ENCODE results near the gene CDH18. TPM values are rescaled to one million over a fixed set of nuclear protein-coding genes. Genes with fewer than 3 reads are reported as not detected.
"Not testable (repeated sequence)": the region's sequence is repeated elsewhere in the genome, so short reads cannot be mapped to it uniquely, and the experiment has no call there.

CDH18 gene
- total and polyA plus RNA-seq, 2 donors (not counting 1 experiment from before 2014, with no cell fraction given) = 0.16 to 0.33 TPM

GRCh38 chr5:19790829-19791466 is 197.1 kb downstream of the CDH18 start:
- Histone ChIP-seq H2AFZ (ENCODE audit: low read length) (no peak overlapping the region), H3K79me2 (ENCODE audit: control insufficient read depth, insufficient read depth, low read length) (no peaks in the 10 kb centered on the region), H4K20me1 (ENCODE audit: control insufficient read depth, extremely low read depth, insufficient read depth, low read length) (no peaks in the 10 kb centered on the region)

GRCh38 chr5:19782566-19782965 is 205.4 kb downstream of the CDH18 start:
- Histone ChIP-seq H3K27me3 (ENCODE audit: control insufficient read depth, insufficient read depth, low read length) (no peaks in the 10 kb centered on the region), H3K36me3 (ENCODE audit: control insufficient read depth, insufficient read depth, low read length) (no peaks in the 10 kb centered on the region), H3K79me2 (ENCODE audit: control insufficient read depth, insufficient read depth, low read length) (no peaks in the 10 kb centered on the region), H3K4me1 (ENCODE audit: control insufficient read depth, extremely low read depth, insufficient read depth, low read length) (no peaks in the 10 kb centered on the region), H3K4me3 (replicated peaks in 1 of 4; ENCODE audit: control extremely low read depth in 1 of 4, insufficient read depth in 1 of 4, low read depth in 3 of 4, low read length in 4 of 4) (no peak overlapping the region), H4K20me1 (ENCODE audit: control insufficient read depth, extremely low read depth, insufficient read depth, low read length) (no peaks in the 10 kb centered on the region), H3K9ac (ENCODE audit: insufficient read depth, low read length) (no peak overlapping the region), H2AFZ (ENCODE audit: low read length) (no peak overlapping the region), H3K4me2 (ENCODE audit: extremely low read depth, insufficient read depth, low read length) (no peak overlapping the region), H3K27ac (ENCODE audit: insufficient read depth, low read length) (no peak overlapping the region), H3K9me3 (ENCODE audit: control insufficient read depth, insufficient read depth, low read depth, low read length) (no peaks in the 10 kb centered on the region)
- no peak for TF ChIP-seq CTCF (conservative IDR thresholded peaks at IDR 0.05 in 1 of 2, IDR thresholded peaks at IDR 0.05 in 1 of 2; ENCODE audit: low read depth in 1 of 2, low read length in 2 of 2)
- TF ChIP-seq EZH2 (IDR thresholded peaks at IDR 0.05; ENCODE audit: low read length, missing control alignments) = no peak
- DNase-seq (ENCODE audit: low read depth in 2 of 2) = no peak

More at GRCh38 chr5:19790829-19791466, 197.1 kb downstream of the CDH18 start:
- H3K27ac ChIP-seq (ENCODE audit: insufficient read depth, low read length) = no peak overlapping the region
- no peaks in the 10 kb centered on the region for H3K4me1 ChIP-seq (ENCODE audit: control insufficient read depth, extremely low read depth, insufficient read depth, low read length)
- TF ChIP-seq CTCF (conservative IDR thresholded peaks at IDR 0.05 in 1 of 2, IDR thresholded peaks at IDR 0.05 in 1 of 2; ENCODE audit: low read depth in 1 of 2, low read length in 2 of 2) = no peak
- TF ChIP-seq EZH2 (IDR thresholded peaks at IDR 0.05; ENCODE audit: low read length, missing control alignments) = no peak
- H3K9me3 ChIP-seq (ENCODE audit: control insufficient read depth, insufficient read depth, low read depth, low read length) = no peaks in the 10 kb centered on the region
- no peak overlapping the region for H3K9ac ChIP-seq (ENCODE audit: insufficient read depth, low read length)
- no peaks in the 10 kb centered on the region for H3K27me3 ChIP-seq (ENCODE audit: control insufficient read depth, insufficient read depth, low read length)
- H3K36me3 ChIP-seq (ENCODE audit: control insufficient read depth, insufficient read depth, low read length) = no peaks in the 10 kb centered on the region
- H3K4me2 ChIP-seq (ENCODE audit: extremely low read depth, insufficient read depth, low read length) = no peak overlapping the region
- H3K4me3 ChIP-seq (replicated peaks in 1 of 4; ENCODE audit: control extremely low read depth in 1 of 4, insufficient read depth in 1 of 4, low read depth in 3 of 4, low read length in 4 of 4) = no peak overlapping the region
- DNase-seq (ENCODE audit: low read depth in 2 of 2) = no peak

- no peak overlapping the region for H2AFZ ChIP-seq (ENCODE audit: low read length)
Measured at GRCh38 chr5:19777363-19777762, 210.6 kb downstream of the CDH18 start.

GRCh38 chr5:19776886-19777285 is 211.1 kb downstream of the CDH18 start:
- H3K79me2 ChIP-seq (ENCODE audit: control insufficient read depth, insufficient read depth, low read length); H3K27me3 ChIP-seq (ENCODE audit: control insufficient read depth, insufficient read depth, low read length); H3K36me3 ChIP-seq (ENCODE audit: control insufficient read depth, insufficient read depth, low read length); H3K4me1 ChIP-seq (ENCODE audit: control insufficient read depth, extremely low read depth, insufficient read depth, low read length); H3K27ac ChIP-seq (ENCODE audit: insufficient read depth, low read length); H3K4me3 ChIP-seq (replicated peaks in 1 of 4; ENCODE audit: control extremely low read depth in 1 of 4, insufficient read depth in 1 of 4, low read depth in 3 of 4, low read length in 4 of 4); H2AFZ ChIP-seq (ENCODE audit: low read length); H3K9ac ChIP-seq (ENCODE audit: insufficient read depth, low read length); H4K20me1 ChIP-seq (ENCODE audit: control insufficient read depth, extremely low read depth, insufficient read depth, low read length); H3K4me2 ChIP-seq (ENCODE audit: extremely low read depth, insufficient read depth, low read length); DNase-seq (ENCODE audit: low read depth in 2 of 2); H3K9me3 ChIP-seq (ENCODE audit: control insufficient read depth, insufficient read depth, low read depth, low read length): not testable (repeated sequence)

More at GRCh38 chr5:19777363-19777762, 210.6 kb downstream of the CDH18 start:
- H3K79me2 ChIP-seq (ENCODE audit: control insufficient read depth, insufficient read depth, low read length) = no peaks in the 10 kb centered on the region
- no peak overlapping the region for H3K27ac ChIP-seq (ENCODE audit: insufficient read depth, low read length)
- H3K4me3 ChIP-seq (replicated peaks in 1 of 4; ENCODE audit: control extremely low read depth in 1 of 4, insufficient read depth in 1 of 4, low read depth in 3 of 4, low read length in 4 of 4) = no peak overlapping the region
- H3K36me3 ChIP-seq (ENCODE audit: control insufficient read depth, insufficient read depth, low read length) = no peaks in the 10 kb centered on the region
- no peaks in the 10 kb centered on the region for H3K9me3 ChIP-seq (ENCODE audit: control insufficient read depth, insufficient read depth, low read depth, low read length)
- no peaks in the 10 kb centered on the region for H3K4me1 ChIP-seq (ENCODE audit: control insufficient read depth, extremely low read depth, insufficient read depth, low read length)
- H3K9ac ChIP-seq (ENCODE audit: insufficient read depth, low read length) = no peak overlapping the region
- H3K4me2 ChIP-seq (ENCODE audit: extremely low read depth, insufficient read depth, low read length) = no peak overlapping the region
- no peaks in the 10 kb centered on the region for H3K27me3 ChIP-seq (ENCODE audit: control insufficient read depth, insufficient read depth, low read length)
- TF ChIP-seq CTCF (conservative IDR thresholded peaks at IDR 0.05 in 1 of 2, IDR thresholded peaks at IDR 0.05 in 1 of 2; ENCODE audit: low read depth in 1 of 2, low read length in 2 of 2) (no peak), EZH2 (IDR thresholded peaks at IDR 0.05; ENCODE audit: low read length, missing control alignments) (no peak)
- no peaks in the 10 kb centered on the region for H4K20me1 ChIP-seq (ENCODE audit: control insufficient read depth, extremely low read depth, insufficient read depth, low read length)
- no peak for DNase-seq (ENCODE audit: low read depth in 2 of 2)

All from fibroblast of lung (primary cell).